GM23248 (cell line): ENCODE data around the gene PHYKPL. TPM values are rescaled to one million over a fixed set of nuclear protein-coding genes. Genes with fewer than 3 reads are reported as not detected.

Experiments
- DNase-seq: peaks from one replicate; pipeline ENCODE4 v3.0.0-alpha.2; 2015
- H2AFZ ChIP-seq: fragments of 200-600 bp; sonication (generic); 2 replicates; pipeline ENCODE4 v1.6.1; 2016; ENCODE audit warnings: antibody characterized with exemption
- H3F3A ChIP-seq: fragments of 200-600 bp; sonication (generic); 2 replicates; pipeline ENCODE4 v1.6.1; 2016; ENCODE audit warnings: mild to moderate bottlenecking, antibody characterized with exemption, mixed run types; ENCODE audit not compliant: insufficient read depth
- H3K27ac ChIP-seq: fragments of 200-600 bp; sonication (generic); 2 replicates; pipeline ENCODE4 v1.5.1; 2016; ENCODE audit warnings: mild to moderate bottlenecking
- H3K27me3 ChIP-seq: fragments of 200-600 bp; sonication (generic); replicated peaks from 2 replicates; pipeline ENCODE4 v1.6.1; 2016; ENCODE audit warnings: mild to moderate bottlenecking; ENCODE audit not compliant: insufficient read depth
- H3K36me3 ChIP-seq: fragments of 200-600 bp; sonication (generic); 2 replicates; pipeline ENCODE4 v1.6.1; 2016; ENCODE audit warnings: low read depth, mild to moderate bottlenecking
- H3K4me1 ChIP-seq: fragments of 200-600 bp; sonication (generic); 2 replicates; pipeline ENCODE4 v1.6.1; 2016; ENCODE audit warnings: mild to moderate bottlenecking; ENCODE audit not compliant: insufficient read depth
- H3K4me2 ChIP-seq: fragments of 200-600 bp; sonication (generic); one replicate; pipeline ENCODE4 v1.6.1; 2016; ENCODE audit warnings: mild to moderate bottlenecking; ENCODE audit not compliant: unreplicated experiment
- H3K4me3 ChIP-seq: fragments of 200-600 bp; sonication (generic); 2 replicates; pipeline ENCODE4 v1.5.1; 2016; ENCODE audit warnings: mild to moderate bottlenecking
- H3K79me2 ChIP-seq: fragments of 200-600 bp; sonication (generic); 2 replicates; pipeline ENCODE4 v1.6.1; 2016; ENCODE audit warnings: mild to moderate bottlenecking; ENCODE audit not compliant: insufficient read depth
- H3K9ac ChIP-seq: fragments of 200-600 bp; sonication (generic); 2 replicates; pipeline ENCODE4 v1.6.1; 2016; ENCODE audit warnings: mild to moderate bottlenecking
- H3K9me2 ChIP-seq: fragments of 200-600 bp; sonication (generic); 2 replicates; pipeline ENCODE4 v1.6.1; 2016; ENCODE audit warnings: mixed run types, mild to moderate bottlenecking, moderate library complexity; ENCODE audit not compliant: insufficient read depth
- H3K9me3 ChIP-seq: fragments of 200-600 bp; sonication (generic); one replicate; pipeline ENCODE4 v1.6.1; 2017; ENCODE audit warnings: low read depth
- H4K20me1 ChIP-seq: fragments of 200-600 bp; sonication (generic); 2 replicates; pipeline ENCODE4 v1.6.0; 2016; ENCODE audit not compliant: insufficient read depth
- EZH2 ChIP-seq: fragments of 200-600 bp; sonication (generic); IDR thresholded peaks from 2 replicates; pipeline ENCODE4 v1.6.1; 2018; ENCODE audit warnings: antibody characterized with exemption, mild to moderate bottlenecking; ENCODE audit not compliant: insufficient read depth, poor library complexity, severe bottlenecking
- EZH2phosphoT487 ChIP-seq: fragments of 200-600 bp; sonication (generic); IDR thresholded peaks from 2 replicates; pipeline ENCODE4 v1.6.1; 2018; ENCODE audit warnings: antibody characterized with exemption, moderate library complexity, mild to moderate bottlenecking, low read depth; ENCODE audit not compliant: insufficient read depth
- WGBS, 2 experiments: methylation state at CpG; one replicate each; pipeline ENCODE4 v1.1.6; 2015 to 2017; ENCODE audit warnings: low lambda C conversion rate in 2 of 2, low coverage in 1 of 2; ENCODE audit errors: missing lambda C conversion rate in 2 of 2; 5-methylcytosine and 5-hydroxymethylcytosine counted together
- in situ Hi-C: fragments of 300-500 bp; cut with MboI; formaldehyde crosslinking; loops from 2 replicates; pipeline ENCODE4 v1.15.0; 2020
- polyA plus RNA-seq: library from polyadenylated mRNA; unstranded; fragments of >200 nt; fragmentation: Nextera tagmentation; extraction: Ambion mirVana; gene quantifications from 2 replicates; pipeline ENCODE4 v1.2.1, GENCODE V29; 2016
- total RNA-seq: library from RNA; depleted of rRNA; stranded (reverse); fragments of >200 nt; shearing (Covaris generic); gene quantifications from 2 replicates; pipeline ENCODE4 v1.2.3, GENCODE V29; 2014

The PHYKPL gene
- total and polyA plus RNA-seq, 2 experiments from 2014 or later, result 22.9 to 28.9 TPM

DNA sequence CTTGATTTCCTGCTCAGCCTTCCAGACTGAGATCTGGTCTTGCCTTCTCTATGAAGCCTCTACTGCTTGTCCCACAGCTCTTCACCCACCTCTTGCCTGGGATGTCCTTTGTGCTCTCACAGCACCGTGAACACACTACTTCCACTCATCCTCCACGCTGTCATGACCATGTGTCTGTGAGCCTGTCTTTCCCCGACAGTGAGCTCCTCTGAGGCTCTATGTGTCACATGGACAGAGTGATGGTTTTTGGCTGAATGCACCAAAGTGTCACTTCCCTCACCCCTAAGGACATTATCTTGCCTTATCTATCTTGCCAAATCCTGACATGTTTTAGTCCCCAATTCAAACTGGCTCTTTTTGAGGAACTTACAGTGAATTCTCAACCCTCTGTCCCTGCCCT is 11.3 kb downstream of the PHYKPL start:
- Histone ChIP-seq H3K79me2 (peaks cover 9% of the 10 kb centered on the region; the same call in 1 of the 2 replicates), H4K20me1 (no peaks in the 10 kb centered on the region), H3K27ac (no peak overlapping the region), H3K4me1 (no peaks in the 10 kb centered on the region), H3K9ac (no peak overlapping the region), H3K9me3 (no peaks in the 10 kb centered on the region), H3K27me3 (no peaks in the 10 kb centered on the region), H3K4me3 (no peak overlapping the region), H3K9me2 (no peaks in the 10 kb centered on the region), H3K4me2 (no peak overlapping the region), H3F3A (peaks cover 22% of the 10 kb centered on the region), H3K36me3 (no peaks in the 10 kb centered on the region), H2AFZ (no peak overlapping the region)
- WGBS, 2 experiments, result 64 to 66% methylated on average over 3 of the region's 3 CpGs
- in situ Hi-C loops, result no loop called here
- no peak for DNase-seq
- TF ChIP-seq EZH2phosphoT487 (no peak), EZH2 (no peak)

DNA sequence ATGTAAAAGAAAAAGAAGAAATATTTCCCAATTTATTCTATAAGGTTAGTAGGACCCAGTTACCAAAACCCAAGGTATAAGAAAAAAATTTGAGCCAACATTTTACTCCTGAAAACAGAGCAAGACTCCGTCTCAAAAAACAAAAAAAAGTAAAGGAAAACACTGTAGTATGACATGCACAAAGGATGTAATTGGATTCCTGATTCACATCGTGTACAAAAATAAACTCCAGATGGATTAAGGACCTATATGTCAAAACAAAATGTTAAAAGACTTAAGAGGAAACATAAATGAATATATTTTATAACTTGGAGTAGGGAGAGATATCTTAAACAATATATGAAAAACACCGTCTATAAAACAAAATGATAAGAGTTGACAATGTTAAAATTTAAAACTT is 13.8 kb downstream of the PHYKPL start:
- no peaks in the 10 kb centered on the region for H3K27me3 ChIP-seq
- no peaks in the 10 kb centered on the region for H4K20me1 ChIP-seq
- no peak overlapping the region for H3K9ac ChIP-seq
- H3F3A ChIP-seq, result peaks cover 22% of the 10 kb centered on the region
- TF ChIP-seq EZH2phosphoT487 (no peak), EZH2 (no peak)
- no peak overlapping the region for H3K4me2 ChIP-seq
- no peak overlapping the region for H3K4me3 ChIP-seq
- no peaks in the 10 kb centered on the region for H3K36me3 ChIP-seq
- no peaks in the 10 kb centered on the region for H3K9me3 ChIP-seq
- H3K4me1 ChIP-seq, result no peaks in the 10 kb centered on the region
- WGBS, 2 experiments, result 71 to 76% methylated on average over 3 of the region's 3 CpGs
- in situ Hi-C loops, result no loop called here
- H3K79me2 ChIP-seq, result peaks cover 10% of the 10 kb centered on the region; the same call in 1 of the 2 replicates
- no peak overlapping the region for H3K27ac ChIP-seq
- H2AFZ ChIP-seq, result no peak overlapping the region
- DNase-seq, result no peak
- no peaks in the 10 kb centered on the region for H3K9me2 ChIP-seq

DNA sequence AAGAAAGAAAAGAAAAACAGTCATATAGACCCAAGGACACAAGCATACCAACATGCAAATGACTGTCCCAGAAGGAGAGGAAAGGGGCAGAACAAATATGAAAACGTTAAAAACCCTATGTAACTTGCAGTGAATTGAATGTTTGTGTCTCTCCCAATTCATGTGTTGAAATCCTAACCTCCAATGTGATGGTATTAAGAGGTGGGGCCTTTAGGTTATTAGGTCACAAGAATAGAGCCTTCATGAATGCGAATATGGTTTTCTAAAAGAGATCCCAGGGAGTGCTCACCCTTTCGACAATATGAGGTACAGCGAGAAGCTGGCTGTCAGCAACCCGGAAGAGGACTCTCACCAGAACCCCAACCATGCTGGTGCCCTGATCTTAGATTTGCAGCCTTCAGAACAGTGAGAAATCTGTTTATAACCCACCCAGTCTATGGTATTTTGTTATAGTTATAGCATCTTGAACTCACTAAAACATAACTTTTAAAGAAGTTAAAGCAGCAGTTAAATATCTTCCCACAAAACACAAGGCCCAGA is 14.3 kb downstream of the PHYKPL start:
- Histone ChIP-seq H2AFZ (no peak overlapping the region), H3K9ac (no peak overlapping the region), H3K27me3 (no peaks in the 10 kb centered on the region), H3K4me3 (no peak overlapping the region), H3K9me3 (no peaks in the 10 kb centered on the region), H3F3A (peaks cover 25% of the 10 kb centered on the region), H3K9me2 (no peaks in the 10 kb centered on the region), H3K4me1 (no peaks in the 10 kb centered on the region), H3K36me3 (peaks cover 4% of the 10 kb centered on the region; the same call in 1 of the 2 replicates), H3K4me2 (no peak overlapping the region), H4K20me1 (no peaks in the 10 kb centered on the region), H3K79me2 (peaks cover 13% of the 10 kb centered on the region; the same call in 1 of the 2 replicates), H3K27ac (no peak overlapping the region)
- WGBS, 2 experiments, result 87 to 90% methylated on average over 5 of the region's 5 CpGs
- no peak for TF ChIP-seq EZH2phosphoT487
- no peak for TF ChIP-seq EZH2
- DNase-seq, result no peak
- in situ Hi-C loops, result no loop called here

DNA sequence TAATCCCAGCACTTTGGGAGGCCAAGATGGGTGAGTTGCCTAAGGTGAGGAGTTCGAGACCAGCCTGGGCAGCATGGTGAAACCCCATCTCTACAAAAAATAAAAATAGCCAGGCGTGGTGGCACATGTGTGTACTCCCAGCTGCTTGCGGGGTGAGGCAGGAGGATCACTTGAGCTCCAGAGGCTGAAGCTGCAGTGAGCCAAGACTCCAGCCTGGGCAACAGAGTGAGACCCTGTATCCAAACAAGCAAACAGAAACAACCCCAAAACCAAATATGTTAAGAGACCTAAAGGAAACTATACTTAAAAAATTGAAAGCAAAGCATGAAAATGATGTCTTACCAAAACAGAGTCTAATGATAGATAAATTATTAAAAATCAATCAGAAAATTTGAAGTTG is 15.8 kb downstream of the PHYKPL start:
- DNase-seq, result no peak
- peaks cover 17% of the 10 kb centered on the region; the same call in 1 of the 2 replicates for H3K79me2 ChIP-seq
- 93 to 97% methylated on average over 3 of the region's 3 CpGs for WGBS, 2 experiments
- H3K27me3 ChIP-seq, result no peaks in the 10 kb centered on the region
- no peak overlapping the region for H2AFZ ChIP-seq
- H3F3A ChIP-seq, result peaks cover 34% of the 10 kb centered on the region
- no peak for TF ChIP-seq EZH2phosphoT487
- no peak for TF ChIP-seq EZH2
- H3K9ac ChIP-seq, result no peak overlapping the region
- in situ Hi-C loops, result no loop called here
- no peak overlapping the region for H3K4me2 ChIP-seq
- peaks cover 17% of the 10 kb centered on the region; the same call in 1 of the 2 replicates for H3K36me3 ChIP-seq
- H3K27ac ChIP-seq, result no peak overlapping the region
- no peaks in the 10 kb centered on the region for H4K20me1 ChIP-seq
- no peak overlapping the region for H3K4me3 ChIP-seq
- no peaks in the 10 kb centered on the region for H3K9me2 ChIP-seq
- H3K4me1 ChIP-seq, result no peaks in the 10 kb centered on the region
- H3K9me3 ChIP-seq, result no peaks in the 10 kb centered on the region

DNA sequence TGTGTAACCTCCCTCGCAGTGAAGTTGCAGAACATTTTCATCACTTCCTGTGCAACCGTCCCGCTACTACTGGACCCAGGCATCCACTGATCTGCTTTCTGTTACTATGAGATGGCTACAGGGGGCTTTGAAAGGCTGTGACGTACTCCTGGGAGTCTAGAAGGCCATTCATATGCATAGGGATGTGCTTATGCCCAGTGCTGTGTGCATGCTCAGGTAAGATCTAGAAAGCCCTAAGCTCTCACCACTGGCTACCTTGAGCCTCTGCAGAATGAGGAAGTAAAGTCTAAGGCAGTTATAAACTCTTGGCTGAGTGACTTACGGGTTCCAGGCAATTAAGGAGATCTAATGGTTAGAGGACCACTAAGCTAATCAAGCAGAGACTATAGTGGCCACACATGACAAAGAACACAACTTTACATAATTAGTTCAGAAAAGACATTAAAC is 16.5 kb downstream of the PHYKPL start:
- H3K27me3 ChIP-seq, result no peaks in the 10 kb centered on the region
- no peaks in the 10 kb centered on the region for H3K4me1 ChIP-seq
- TF ChIP-seq EZH2 (no peak), EZH2phosphoT487 (no peak)
- no peaks in the 10 kb centered on the region for H3K9me2 ChIP-seq
- DNase-seq, result no peak
- peaks cover 38% of the 10 kb centered on the region for H3F3A ChIP-seq
- in situ Hi-C loops, result no loop called here
- peaks cover 20% of the 10 kb centered on the region; the same call in 1 of the 2 replicates for H3K79me2 ChIP-seq
- no peak overlapping the region for H3K27ac ChIP-seq
- H4K20me1 ChIP-seq, result no peaks in the 10 kb centered on the region
- peaks cover 23% of the 10 kb centered on the region; the same call in 1 of the 2 replicates for H3K36me3 ChIP-seq
- H3K4me2 ChIP-seq, result no peak overlapping the region
- H3K4me3 ChIP-seq, result no peak overlapping the region
- H3K9ac ChIP-seq, result no peak overlapping the region
- no peak overlapping the region for H2AFZ ChIP-seq
- WGBS, 2 experiments, result 97 to 99% methylated on average over 5 of the region's 5 CpGs
- H3K9me3 ChIP-seq, result no peaks in the 10 kb centered on the region
